Activated effector memory CD4-positive, alpha-beta T cell treated with anti-CD3 and anti-CD28 coated beads, Interleukin-2, amount 50 U/mL, for 16 hours (primary cell): ENCODE results near the gene AADAT.
A peak's percentile ranks its signal among the peaks of the same experiment; 100 is the strongest.
"Not testable (repeated sequence)": the region's sequence is repeated elsewhere in the genome, so short reads cannot be mapped to it uniquely, and the experiment has no call there.

Source experiments
- DNase-seq: peaks from one replicate; pipeline ENCODE4 v3.0.0-alpha.2; 2020

The AADAT gene

GRCh38 chr4:170089668-170090351 lies at the start of gene AADAT:
TSS of gene AADAT (minus strand) at chr4:170089956. CDS start at chr4:170089690, 266 bp downstream.
- DNase-seq: no peak

- peak; percentile 83 for DNase-seq
Observed at GRCh38 chr4:170138580-170139194, 48.9 kb upstream of the AADAT start.

GRCh38 chr4:170137927-170138326 lies 48.2 kb upstream of the AADAT start:
- no peak for DNase-seq

- DNase-seq: no peak
Observed at GRCh38 chr4:170137466-170137865, 47.7 kb upstream of the AADAT start.

- no peak for DNase-seq
Observed at GRCh38 chr4:170134821-170135220, 45.1 kb upstream of the AADAT start.

DNA sequence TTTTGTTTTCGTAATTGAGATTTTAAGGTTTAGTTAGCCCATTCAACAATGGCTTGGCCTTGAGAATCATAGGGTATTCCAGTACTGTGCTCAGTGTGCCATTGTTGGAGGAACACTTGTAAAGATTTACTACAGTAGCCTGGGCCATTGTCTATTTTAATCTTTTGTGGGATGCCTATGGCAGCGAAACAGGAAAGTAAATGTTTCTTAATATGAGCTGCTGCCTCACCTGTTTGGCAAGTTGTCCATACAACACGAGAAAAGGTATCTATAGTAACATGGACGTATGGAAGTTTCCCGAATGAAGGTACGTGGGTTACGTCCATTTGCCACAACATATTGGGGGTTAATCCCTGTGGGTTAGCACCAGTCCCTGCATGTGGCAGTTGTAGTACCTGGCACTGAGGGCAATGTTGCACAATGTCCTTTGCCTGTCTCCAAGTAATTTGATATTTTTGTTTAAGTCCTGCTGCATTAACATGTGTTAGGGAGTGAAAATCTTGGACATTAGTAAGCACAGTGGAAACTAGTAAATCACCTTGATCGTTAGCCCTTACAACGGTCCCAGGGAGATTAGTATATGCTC lies 38.6 kb upstream of the AADAT start:
- no peak for DNase-seq

- DNase-seq: no peak
Observed at GRCh38 chr4:170127758-170128157, 38.0 kb upstream of the AADAT start.

GRCh38 chr4:170124406-170124805 lies 34.6 kb upstream of the AADAT start:
- DNase-seq: no peak

DNA sequence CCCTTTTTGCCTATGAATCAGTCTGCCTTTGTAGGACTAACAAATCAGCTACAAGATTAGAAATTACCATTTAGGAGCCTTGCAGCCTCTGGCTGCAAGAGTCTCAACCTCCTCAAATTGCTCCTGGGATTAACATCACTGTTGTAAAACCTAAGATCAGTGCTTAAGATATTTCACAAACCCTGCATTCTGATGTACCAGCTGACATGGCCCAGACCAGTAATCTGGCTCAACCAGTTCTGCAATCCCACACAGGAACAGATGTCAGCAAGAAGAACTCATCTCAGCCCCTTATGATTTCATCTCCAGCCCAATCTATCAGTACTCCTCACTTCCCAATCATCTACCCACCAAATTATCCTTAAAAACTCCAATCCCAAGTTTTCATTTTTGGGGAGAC lies 32.5 kb upstream of the AADAT start:
- no peak for DNase-seq

DNA sequence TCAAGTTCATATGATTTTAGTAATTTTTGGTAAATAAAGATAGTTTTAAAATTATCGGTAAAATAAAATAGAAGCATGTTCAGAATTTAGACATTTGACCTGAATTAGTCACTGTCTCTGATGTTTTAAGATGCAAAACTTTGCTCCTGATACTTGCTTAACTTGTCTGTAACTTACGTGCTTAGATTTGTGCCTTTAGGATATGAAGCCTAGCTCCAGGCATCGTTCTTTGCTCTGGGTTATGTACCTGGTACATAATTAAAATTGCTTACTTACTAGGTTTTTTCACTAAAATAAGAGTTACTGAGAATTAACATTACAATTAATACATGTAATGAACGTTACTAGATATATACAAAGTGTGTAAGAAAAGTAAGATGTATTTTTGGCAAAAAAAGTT lies 24.9 kb upstream of the AADAT start:
- no peak for DNase-seq

DNA sequence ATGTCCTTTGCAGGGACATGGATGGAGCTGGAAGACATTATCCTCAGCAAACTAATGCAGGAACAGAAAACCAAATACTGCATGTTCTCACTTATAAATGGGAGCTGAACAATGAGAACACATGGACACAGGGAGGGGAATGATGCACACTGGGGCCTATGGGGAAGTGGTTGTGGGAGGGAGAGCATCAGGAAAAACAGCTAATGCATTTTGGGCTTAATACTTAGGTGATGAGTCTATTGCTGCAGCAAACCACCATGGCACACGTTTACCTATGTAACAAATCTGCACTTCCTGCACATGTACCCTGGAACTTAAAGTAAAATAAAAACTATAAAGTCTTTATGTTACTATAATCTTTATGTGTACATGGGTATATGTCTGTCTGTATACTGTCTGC lies 24.4 kb upstream of the AADAT start:
- not testable (repeated sequence) for DNase-seq

DNA sequence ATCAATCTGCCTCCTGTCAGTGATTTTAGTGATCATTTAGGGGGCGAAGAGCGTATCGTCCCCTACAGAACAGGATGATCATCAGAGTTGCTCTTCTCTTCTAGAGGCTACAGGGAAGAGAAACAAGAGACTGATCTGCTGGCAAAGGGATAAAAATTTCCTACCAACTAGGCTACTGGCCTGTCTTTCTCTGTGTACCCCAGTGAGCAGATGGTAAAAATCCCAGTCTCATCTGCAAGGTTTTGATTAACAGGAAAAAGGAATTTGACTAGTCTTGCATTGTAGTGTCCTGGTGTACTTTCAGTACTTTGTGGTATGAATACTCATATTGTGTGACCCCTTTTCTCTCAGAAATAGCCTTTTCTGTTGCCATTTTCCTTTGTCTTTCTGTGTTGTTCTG lies 21.8 kb upstream of the AADAT start:
- DNase-seq: no peak

GRCh38 chr4:170111085-170111484 lies 21.3 kb upstream of the AADAT start:
- DNase-seq: no peak

- no peak for DNase-seq
Observed at GRCh38 chr4:170110285-170110672, 20.5 kb upstream of the AADAT start.

DNA sequence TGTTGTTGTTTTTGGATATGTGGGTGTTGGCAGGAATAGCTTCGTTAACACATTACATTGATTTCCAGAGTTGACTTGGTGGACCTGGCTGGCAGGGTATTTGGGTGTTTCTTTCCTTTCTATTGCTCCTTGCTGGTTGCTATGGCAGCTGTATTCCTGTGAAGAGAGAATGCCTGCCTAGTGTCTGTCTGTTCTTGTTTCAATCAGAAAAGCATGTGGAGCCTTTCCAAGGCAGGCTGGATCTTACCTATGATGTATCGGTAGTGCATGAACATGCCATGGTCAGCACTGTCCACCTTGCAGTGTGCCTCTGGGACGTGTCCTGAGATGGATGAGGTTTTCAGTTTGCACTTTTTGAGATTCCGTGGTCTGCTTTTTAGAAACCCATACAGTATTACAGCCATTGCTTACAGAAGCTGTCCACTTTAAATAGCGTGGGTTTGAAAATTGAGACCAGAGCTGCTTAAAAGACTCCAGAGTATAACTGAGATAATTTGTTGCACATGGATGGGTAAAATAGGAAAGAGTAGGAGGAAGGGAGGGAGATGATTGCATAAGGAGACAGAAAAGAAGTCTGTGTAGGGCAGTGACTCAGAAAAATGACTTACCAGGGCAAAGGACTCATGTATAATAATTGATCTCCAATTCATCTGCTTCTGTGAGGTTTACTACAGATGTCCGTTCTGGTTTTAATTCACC lies 20.0 kb upstream of the AADAT start:
- no peak for DNase-seq

- DNase-seq: no peak
Observed at GRCh38 chr4:170106900-170107299, 17.1 kb upstream of the AADAT start.

- no peak for DNase-seq
Observed at GRCh38 chr4:170102426-170102825, 12.7 kb upstream of the AADAT start.

DNA sequence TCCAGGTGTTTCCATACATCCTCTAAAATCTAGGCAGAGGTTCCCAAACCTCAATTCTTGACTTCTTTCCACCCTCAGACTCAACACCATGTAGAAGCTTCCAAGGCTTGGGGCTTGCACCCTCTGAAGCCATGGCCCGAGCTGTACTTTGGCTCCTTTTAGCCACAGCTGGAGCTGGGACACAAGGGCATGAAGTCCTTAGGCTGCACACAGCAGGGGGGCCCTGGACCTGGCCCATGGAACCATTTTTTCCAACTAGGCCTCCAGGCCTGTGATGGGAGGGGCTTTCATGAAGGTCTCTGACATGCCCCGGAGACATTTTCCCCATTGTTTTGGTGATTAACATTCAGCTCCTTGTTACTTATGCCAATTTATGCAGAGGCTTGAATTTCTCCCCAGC lies 8.4 kb upstream of the AADAT start:
- not testable (repeated sequence) for DNase-seq

GRCh38 chr4:170097681-170098080 lies 7.9 kb upstream of the AADAT start:
- no peak for DNase-seq

GRCh38 chr4:170093973-170094535 lies 4.3 kb upstream of the AADAT start:
- DNase-seq: no peak

- no peak for DNase-seq
Observed at GRCh38 chr4:170091069-170091696, 1.4 kb upstream of the AADAT start.

DNA sequence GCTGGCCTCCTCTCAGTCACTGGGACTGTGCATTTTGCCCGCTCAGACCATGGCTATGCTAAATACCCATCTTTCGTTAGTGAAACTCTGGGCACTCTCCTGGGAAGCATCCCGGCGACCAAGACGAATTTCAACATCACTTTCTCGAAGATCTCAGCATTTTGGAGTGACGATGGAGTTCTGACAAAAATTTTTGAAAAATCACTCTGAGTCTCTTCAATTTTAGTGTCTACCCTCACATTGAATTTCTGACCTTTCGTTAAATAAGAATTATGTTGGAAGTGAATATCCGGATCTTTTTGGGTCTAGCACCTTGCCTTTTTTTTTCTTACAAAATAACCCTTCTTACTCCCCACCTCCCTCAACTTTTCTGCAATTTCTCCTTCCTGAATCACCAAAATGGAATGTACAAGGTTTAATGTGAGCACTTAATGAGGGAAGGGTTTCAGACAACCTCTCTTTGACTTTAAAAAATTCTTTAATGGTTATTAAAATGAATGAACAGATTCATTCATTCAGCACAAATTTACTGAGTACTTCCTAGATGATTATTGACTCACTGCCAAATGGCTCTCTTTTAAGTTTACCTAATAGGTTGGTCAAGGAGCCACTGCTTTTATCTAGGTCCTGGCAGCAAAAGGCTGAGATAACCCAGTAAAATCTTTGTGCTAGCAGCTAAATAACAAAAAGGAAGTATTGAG lies 746 bp upstream of the AADAT start:
- no peak for DNase-seq
